GM11168 (cell line): Measurements from ENCODE around the gene GTSE1.

ENCODE experiments used
- in situ Hi-C: fragments of 300-500 bp; cut with MboI; formaldehyde crosslinking; loops from one replicate; pipeline ENCODE4 v1.12.0; 2022; ENCODE audit warnings: low sequenced_read_pairs; ENCODE audit not compliant: unreplicated experiment

Gene GTSE1

DNA sequence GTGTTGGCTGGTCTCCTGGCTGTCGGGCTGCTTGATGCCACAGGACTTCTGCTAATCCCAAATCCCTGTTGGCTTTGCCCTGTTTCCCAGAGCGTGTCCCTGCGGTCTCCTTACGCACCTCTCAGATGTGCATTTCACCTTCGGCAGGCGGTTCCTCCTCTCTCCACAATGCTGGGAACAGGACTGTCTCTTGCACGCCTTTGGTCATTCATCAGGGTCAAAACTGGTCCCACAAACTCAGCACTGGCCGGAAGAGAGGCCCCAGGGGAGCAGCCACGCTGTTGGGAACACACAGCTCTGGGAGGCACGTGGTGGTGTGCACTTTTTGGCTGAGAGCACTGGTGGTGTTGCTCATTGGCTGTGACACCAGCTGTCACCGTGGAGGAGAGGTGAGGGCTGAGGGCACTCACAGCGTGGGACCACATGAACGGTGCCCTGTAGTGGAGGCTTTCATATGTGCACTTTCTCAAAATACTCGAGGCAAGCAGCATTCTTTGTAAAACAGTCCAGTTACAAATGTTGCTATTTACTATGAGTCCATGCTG, 23.6 kb downstream of the GTSE1 start:
- in situ Hi-C loops: no loop called here

GRCh38 chr22:46320716-46321386, 24.2 kb downstream of the GTSE1 start:
- in situ Hi-C loops: no loop called here

GRCh38 chr22:46322711-46323110, 26.0 kb downstream of the GTSE1 start:
- in situ Hi-C loops: no loop called here

DNA sequence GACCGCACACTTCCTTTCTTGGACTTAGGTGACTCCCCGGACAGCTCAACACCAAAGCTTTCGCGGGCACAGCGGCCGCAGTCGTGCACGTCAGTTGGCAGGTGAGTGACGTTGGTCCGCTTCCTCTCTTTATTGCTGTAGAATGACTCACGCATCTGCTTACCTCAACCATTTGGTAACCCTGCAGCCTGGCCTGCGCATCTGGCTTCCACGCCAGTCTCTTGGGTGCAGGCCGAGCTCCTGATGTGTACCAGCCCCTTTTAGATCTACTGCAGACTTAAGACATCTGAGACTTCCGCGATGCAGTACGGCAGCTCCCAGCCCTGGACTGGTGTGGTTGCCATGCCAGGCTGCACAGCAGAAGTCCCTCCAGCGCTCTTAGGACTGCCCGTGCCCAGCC, 26.5 kb downstream of the GTSE1 start:
- in situ Hi-C loops: no loop called here

DNA sequence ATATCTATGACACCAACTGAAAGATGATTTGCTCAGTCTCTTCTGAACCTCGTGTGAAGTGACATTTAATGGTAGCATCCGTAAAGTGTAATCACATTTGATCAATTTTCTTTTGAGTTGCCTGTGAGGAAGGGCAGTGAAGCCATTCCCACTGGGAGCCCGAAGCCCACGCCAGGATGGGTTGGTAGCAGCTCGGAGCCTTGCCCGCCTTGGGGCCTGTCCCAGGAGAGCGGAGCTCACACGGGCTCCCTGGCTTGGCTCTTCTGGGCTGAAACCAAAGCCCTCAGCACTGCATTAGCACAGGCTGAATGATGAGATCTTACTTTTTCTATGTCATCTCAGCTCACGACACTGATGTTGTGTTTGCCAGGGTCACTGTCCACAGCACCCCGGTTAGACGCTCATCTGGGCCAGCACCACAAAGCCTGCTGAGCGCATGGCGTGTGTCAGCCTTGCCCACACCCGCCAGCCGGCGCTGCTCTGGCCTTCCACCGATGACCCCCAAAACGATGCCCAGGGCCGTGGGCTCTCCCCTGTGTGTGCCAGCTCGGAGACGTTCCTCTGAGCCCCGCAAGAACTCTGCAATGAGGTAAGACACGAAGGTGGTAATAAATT, 29.5 kb downstream of the GTSE1 start:
- in situ Hi-C loops: no loop called here

GRCh38 chr22:46327691-46328465, 31.2 kb downstream of the GTSE1 start:
- in situ Hi-C loops: no loop called here

GRCh38 chr22:46328797-46329196, 32.1 kb downstream of the GTSE1 start:
- in situ Hi-C loops: no loop called here

GRCh38 chr22:46329616-46330015, 32.9 kb downstream of the GTSE1 start:
- in situ Hi-C loops: no loop called here

DNA sequence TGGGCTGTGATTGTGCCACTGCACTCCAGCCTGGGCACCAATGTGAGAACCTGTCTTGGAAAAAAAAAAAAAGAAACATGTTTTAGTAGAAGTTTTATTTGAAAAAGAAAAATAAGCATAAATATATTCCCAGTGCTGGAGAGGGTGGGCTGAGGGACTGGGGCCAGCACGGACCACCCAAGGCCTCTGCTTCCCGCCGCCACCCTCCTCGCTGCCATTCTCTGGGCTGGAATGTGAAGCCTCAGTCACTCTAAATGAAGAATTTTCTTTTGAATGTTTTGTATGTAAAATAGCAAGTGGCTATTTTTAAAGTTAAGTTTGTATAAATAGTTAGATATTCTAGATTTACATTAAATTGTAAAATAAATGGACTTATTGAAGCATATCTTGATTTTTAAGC, 33.8 kb downstream of the GTSE1 start:
- in situ Hi-C loops: no loop called here

GRCh38 chr22:46331496-46331895, 34.8 kb downstream of the GTSE1 start:
- in situ Hi-C loops: no loop called here

- in situ Hi-C loops: no loop called here
Measured at GRCh38 chr22:46335201-46336118, 38.8 kb downstream of the GTSE1 start, which contains the start of gene TRMU. TSS of gene TRMU (plus strand) at chr22:46335714. CDS start at chr22:46335765, 51 bp downstream.

- in situ Hi-C loops: no loop called here
Measured at GRCh38 chr22:46336119-46337078, 39.7 kb downstream of the GTSE1 start.

- in situ Hi-C loops: no loop called here
Measured at GRCh38 chr22:46337870-46338269, 41.2 kb downstream of the GTSE1 start.

GRCh38 chr22:46338636-46339035, 42.0 kb downstream of the GTSE1 start:
- in situ Hi-C loops: no loop called here

- in situ Hi-C loops: no loop called here
Measured at GRCh38 chr22:46339956-46340355, 43.3 kb downstream of the GTSE1 start.

GRCh38 chr22:46340676-46341075, 44.0 kb downstream of the GTSE1 start:
- in situ Hi-C loops: no loop called here

DNA sequence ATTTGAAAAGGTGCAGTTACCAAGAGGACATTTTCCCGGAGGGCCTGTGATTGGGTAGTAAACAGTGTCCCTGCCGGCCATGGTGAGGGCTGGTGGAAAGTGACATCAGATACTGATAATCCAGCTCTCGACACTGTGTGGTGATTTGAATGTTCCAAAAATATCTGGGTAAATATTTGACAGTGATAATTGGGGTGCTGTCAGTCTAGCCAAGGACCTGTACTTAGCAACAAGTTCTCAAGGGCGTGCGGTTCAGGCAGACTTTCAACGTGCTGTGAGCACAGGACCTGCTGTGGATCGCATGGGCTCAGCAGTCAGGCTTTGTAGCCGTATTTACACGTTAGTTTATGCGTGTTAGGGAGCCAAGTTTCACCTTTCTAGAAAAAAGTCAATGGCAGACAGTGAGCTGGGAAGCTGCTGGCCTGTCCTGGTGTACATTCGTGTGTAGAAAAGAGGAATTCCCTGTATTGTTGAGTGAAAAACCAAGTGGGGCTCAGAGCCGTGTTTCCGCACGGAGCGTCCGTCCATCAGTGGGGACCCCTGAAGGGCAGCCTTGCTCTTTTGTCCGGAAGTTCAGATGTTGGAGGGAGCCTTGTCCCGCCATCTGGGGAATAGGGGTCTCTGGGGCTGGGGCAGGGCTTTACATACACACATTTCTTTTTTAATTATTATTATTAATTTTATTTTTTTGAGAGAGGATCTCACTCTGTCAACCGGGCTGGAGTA, 50.2 kb downstream of the GTSE1 start:
- in situ Hi-C loops: no loop called here

GRCh38 chr22:46347646-46348045, 51.0 kb downstream of the GTSE1 start:
- in situ Hi-C loops: no loop called here
